RWPE2 (cell line): Measurements from ENCODE around the gene S100A8.

Experiments
- ATAC-seq: fragments of 200-7000 bp; cut with Tn5 transposase; 3 replicates; pipeline ENCODE4 v1.9.1; 2021; ENCODE audit warnings: low read depth
- DNase-seq: peaks from one replicate; pipeline ENCODE4 v3.0.0-alpha.2; 2020; ENCODE audit warnings: low spot score
- H3K27ac ChIP-seq: fragments of 450-650 bp; 2 replicates; pipeline ENCODE4 v1.5.1; 2017; ENCODE audit warnings: mild to moderate bottlenecking; ENCODE audit not compliant: poor library complexity, severe bottlenecking
- H3K27me3 ChIP-seq: fragments of 250-450 bp; sonication (Bioruptor Pico); 2 replicates; pipeline ENCODE4 v1.5.1; 2021; ENCODE audit warnings: mild to moderate bottlenecking, moderate library complexity; ENCODE audit not compliant: insufficient read depth, poor library complexity, severe bottlenecking
- H3K36me3 ChIP-seq: fragments of 250-450 bp; sonication (Bioruptor Pico); 2 replicates; pipeline ENCODE4 v1.5.1; 2020; ENCODE audit warnings: low read depth, mild to moderate bottlenecking, moderate library complexity
- H3K4me1 ChIP-seq: fragments of 250-450 bp; sonication (Bioruptor Pico); 2 replicates; pipeline ENCODE4 v1.5.1; 2021; ENCODE audit warnings: mild to moderate bottlenecking, moderate library complexity; ENCODE audit not compliant: insufficient read depth, poor library complexity, severe bottlenecking
- H3K4me3 ChIP-seq: fragments of 250-450 bp; sonication (Bioruptor Pico); 2 replicates; pipeline ENCODE4 v1.5.1; 2021; ENCODE audit warnings: mild to moderate bottlenecking, moderate library complexity; ENCODE audit not compliant: severe bottlenecking
- H3K9me3 ChIP-seq: fragments of 250-450 bp; sonication (Bioruptor Pico); 2 replicates; pipeline ENCODE4 v1.5.1; 2021; ENCODE audit warnings: mild to moderate bottlenecking, moderate library complexity; ENCODE audit not compliant: severe bottlenecking
- TF ChIP-seq, protein P1 (sequence below): fragments of 450-650 bp; IDR thresholded peaks from one replicate; pipeline ENCODE4 v1.5.1; 2017; ENCODE audit warnings: mild to moderate bottlenecking, moderate library complexity; ENCODE audit not compliant: poor library complexity, severe bottlenecking

The S100A8 gene

GRCh38 chr1:153341431-153341934, 49.4 kb downstream of the S100A8 start:
- no peak overlapping the region for H3K4me3 ChIP-seq
- H3K9me3 ChIP-seq, result no peaks in the 10 kb centered on the region
- no peak for DNase-seq
- no peak for ATAC-seq
- no peaks in the 10 kb centered on the region for H3K27me3 ChIP-seq
- H3K36me3 ChIP-seq, result no peaks in the 10 kb centered on the region
- no peak overlapping the region for H3K27ac ChIP-seq
- no peaks in the 10 kb centered on the region for H3K4me1 ChIP-seq
- TF ChIP-seq, protein P1, sequence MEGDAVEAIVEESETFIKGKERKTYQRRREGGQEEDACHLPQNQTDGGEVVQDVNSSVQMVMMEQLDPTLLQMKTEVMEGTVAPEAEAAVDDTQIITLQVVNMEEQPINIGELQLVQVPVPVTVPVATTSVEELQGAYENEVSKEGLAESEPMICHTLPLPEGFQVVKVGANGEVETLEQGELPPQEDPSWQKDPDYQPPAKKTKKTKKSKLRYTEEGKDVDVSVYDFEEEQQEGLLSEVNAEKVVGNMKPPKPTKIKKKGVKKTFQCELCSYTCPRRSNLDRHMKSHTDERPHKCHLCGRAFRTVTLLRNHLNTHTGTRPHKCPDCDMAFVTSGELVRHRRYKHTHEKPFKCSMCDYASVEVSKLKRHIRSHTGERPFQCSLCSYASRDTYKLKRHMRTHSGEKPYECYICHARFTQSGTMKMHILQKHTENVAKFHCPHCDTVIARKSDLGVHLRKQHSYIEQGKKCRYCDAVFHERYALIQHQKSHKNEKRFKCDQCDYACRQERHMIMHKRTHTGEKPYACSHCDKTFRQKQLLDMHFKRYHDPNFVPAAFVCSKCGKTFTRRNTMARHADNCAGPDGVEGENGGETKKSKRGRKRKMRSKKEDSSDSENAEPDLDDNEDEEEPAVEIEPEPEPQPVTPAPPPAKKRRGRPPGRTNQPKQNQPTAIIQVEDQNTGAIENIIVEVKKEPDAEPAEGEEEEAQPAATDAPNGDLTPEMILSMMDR, result no peak

GRCh38 chr1:153340356-153340755, 50.5 kb downstream of the S100A8 start:
- ATAC-seq, result no peak

More at GRCh38 chr1:153340356-153340755, 50.5 kb downstream of the S100A8 start:
- Histone ChIP-seq H3K36me3 (no peaks in the 10 kb centered on the region), H3K4me1 (no peaks in the 10 kb centered on the region), H3K9me3 (no peaks in the 10 kb centered on the region), H3K27ac (no peak overlapping the region), H3K27me3 (no peaks in the 10 kb centered on the region), H3K4me3 (no peak overlapping the region)
- TF ChIP-seq, protein P1, result no peak
- no peak for DNase-seq
